T-cell (primary cell): ENCODE measurements around the gene SEC61A1. TPM values are rescaled to one million over a fixed set of nuclear protein-coding genes. Genes with fewer than 3 reads are reported as not detected.
A peak's percentile ranks its signal among the peaks of the same experiment; 100 is the strongest.

Experiments used
- ATAC-seq, 4 experiments: fragments of 200-7000 bp in 3 of 4; fragments of 150-1000 bp in 1 of 4; cut with Tn5 transposase; replicated peaks in 1 of 4; 1 replicate in 3 of 4; 2 replicates in 1 of 4; pipeline ENCODE4 v1.10.0; 2021; ENCODE audit warnings: moderate library complexity in 3 of 4, mild to moderate bottlenecking in 2 of 4, moderate number of reproducible peaks in 1 of 4
- CTCF ChIA-PET, 2 donors: fragments of 300-600 bp; sonication (Branson Sonifier 250); formaldehyde crosslinking; loops; one replicate each; lab custom pipeline; 2022; ENCODE audit warnings: antibody characterized with exemption in 2 of 2; lab: Charles Lee
- POLR2A ChIA-PET, 2 donors: fragments of 300-600 bp; sonication (Branson Sonifier 250); formaldehyde crosslinking; loops; one replicate each; lab custom pipeline; 2022; ENCODE audit warnings: antibody characterized with exemption in 2 of 2; lab: Charles Lee
- DNase-seq, 35 experiments: peaks; one replicate each; pipeline versions ENCODE4 v3.0.0 to v3.0.0-alpha.2; 2013 to 2023
- H3K27ac ChIP-seq: one replicate; pipeline ENCODE4 v1.5.1; 2013; ENCODE audit warnings: low read length
- H3K27me3 ChIP-seq, 2 experiments: replicated peaks in 1 of 2; 1 replicate in 1 of 2; 2 replicates in 1 of 2; pipeline versions ENCODE4 v1.6.1 to v1.7.0; 2013; ENCODE audit warnings: low read length in 1 of 2, mixed read lengths in 1 of 2; ENCODE audit not compliant: control insufficient read depth in 2 of 2, insufficient read depth in 2 of 2; ENCODE audit errors: extremely low read depth in 1 of 2
- H3K36me3 ChIP-seq, 2 donors: 1 replicate in 1 of 2; 2 replicates in 1 of 2; pipeline versions ENCODE4 v1.6.1 to v1.7.0; 2013; ENCODE audit warnings: low read length in 1 of 2; ENCODE audit not compliant: control insufficient read depth in 2 of 2, insufficient read depth in 1 of 2; ENCODE audit errors: extremely low read depth in 1 of 2
- H3K4me1 ChIP-seq, 2 experiments: 1 replicate in 1 of 2; 2 replicates in 1 of 2; pipeline versions ENCODE4 v1.6.1 to v1.7.0; 2013; ENCODE audit warnings: low read length in 2 of 2, mixed read lengths in 1 of 2; ENCODE audit not compliant: insufficient read depth in 2 of 2, control insufficient read depth in 1 of 2; ENCODE audit errors: extremely low read depth in 1 of 2
- H3K4me3 ChIP-seq, 2 donors: 1 replicate in 1 of 2; 2 replicates in 1 of 2; pipeline versions ENCODE4 v1.5.1 to v1.7.0; 2013; ENCODE audit warnings: mild to moderate bottlenecking in 2 of 2, low read length in 1 of 2, moderate library complexity in 1 of 2; ENCODE audit not compliant: control insufficient read depth in 1 of 2; ENCODE audit errors: extremely low read depth in 1 of 2
- H3K9me3 ChIP-seq: 2 replicates; pipeline ENCODE4 v1.7.0; 2013
- H3K27ac Mint-ChIP-seq, 2 donors: one replicate each; pipeline ENCODE4 v1.8.0; 2020 to 2021; ENCODE audit warnings: mild to moderate bottlenecking in 2 of 2, mixed read lengths in 2 of 2
- H3K27me3 Mint-ChIP-seq, 2 donors: one replicate each; pipeline ENCODE4 v1.8.0; 2021 to 2022; ENCODE audit warnings: mixed read lengths in 2 of 2
- H3K36me3 Mint-ChIP-seq: one replicate; pipeline ENCODE4 v1.8.0; 2021; ENCODE audit warnings: mixed read lengths
- H3K4me1 Mint-ChIP-seq, 3 donors: one replicate each; pipeline ENCODE4 v1.8.0; 2020 to 2022; ENCODE audit warnings: mixed read lengths in 3 of 3, mild to moderate bottlenecking in 1 of 3
- H3K4me3 Mint-ChIP-seq, 3 donors: one replicate each; pipeline ENCODE4 v1.8.0; 2020 to 2022; ENCODE audit warnings: mild to moderate bottlenecking in 3 of 3, mixed read lengths in 3 of 3, moderate library complexity in 3 of 3
- H3K9me3 Mint-ChIP-seq, 3 donors: one replicate each; pipeline ENCODE4 v1.8.0; 2020 to 2022; ENCODE audit warnings: mixed read lengths in 3 of 3
- WGBS: methylation state at CpG from one replicate; pipeline ENCODE4 v1.1.5; 2013; ENCODE audit warnings: missing lambda C conversion rate; ENCODE audit not compliant: insufficient coverage; 5-methylcytosine and 5-hydroxymethylcytosine counted together
- total RNA-seq, 35 experiments: library from RNA in 6 of 35; stranded (reverse) in 6 of 35; fragments of 120-200 nt in 1 of 35; gene quantifications; one replicate each; pipeline versions ENCODE4 v1.2.1 to v1.2.4 and lab custom pipeline; 2013 to 2026

The SEC61A1 gene
- total RNA-seq, 5 donors from 2014 or later (not counting 1 experiment from before 2014, with no cell fraction given), result 120 to 156 (median 135) TPM

DNA sequence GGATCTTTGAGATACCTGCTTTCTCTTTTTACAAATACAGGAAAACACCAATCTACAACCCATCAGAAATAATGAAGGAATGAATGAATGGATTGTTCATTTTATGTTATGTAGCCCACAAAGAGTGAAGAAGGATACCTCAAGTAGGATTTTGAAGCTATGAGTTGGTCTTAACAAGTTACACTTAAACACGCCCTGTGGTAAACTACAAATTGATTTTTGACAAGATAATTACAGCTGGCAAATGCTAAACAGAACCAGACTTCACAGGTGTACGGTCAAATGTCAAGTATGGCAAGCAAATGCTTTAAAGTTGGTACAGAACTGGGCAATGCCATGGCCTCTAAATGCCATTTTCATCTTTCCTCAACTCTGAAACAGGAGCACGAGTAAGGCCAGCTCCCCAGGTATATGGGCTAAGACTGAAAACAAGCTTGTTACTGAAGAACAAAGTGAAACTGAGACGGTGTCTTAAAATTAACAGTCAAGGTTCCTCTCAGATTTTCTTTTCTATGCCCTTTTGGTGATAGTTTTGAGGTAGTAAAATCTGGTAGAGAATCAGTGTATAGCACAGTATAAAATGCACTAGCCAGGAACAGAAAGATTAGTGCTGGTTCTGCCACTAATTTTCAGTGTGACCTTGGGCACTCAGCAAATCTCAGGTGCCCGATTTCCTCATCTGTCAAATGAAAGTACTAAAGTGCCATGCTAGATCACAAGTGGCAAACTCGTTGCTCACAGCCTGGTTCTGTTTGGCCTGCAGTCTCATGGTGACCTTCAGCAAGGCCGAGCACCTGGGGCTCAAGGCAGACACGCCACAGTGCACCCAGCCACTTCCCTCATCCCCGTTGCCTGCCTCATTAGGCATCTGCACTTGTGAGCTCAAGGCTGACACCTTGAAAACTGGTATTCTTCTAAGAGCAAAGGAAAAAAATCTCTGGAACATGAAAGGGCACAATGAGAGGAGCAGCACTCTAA lies 61.9 kb downstream of the SEC61A1 start:
- Mint-ChIP-seq H3K4me1 (peaks cover 56 to 57% (median 57%) of the 10 kb centered on the region in 3 donors), H3K36me3 (peaks cover 55% of the 10 kb centered on the region), H3K27ac (peak overlapping the region; percentile 73 to 86), H3K27me3 (no peaks in the 10 kb centered on the region), H3K4me3 (peak overlapping the region; percentile 37 to 67 (median 58)), H3K9me3 (no peaks in the 10 kb centered on the region)
- ChIA-PET CTCF (interaction anchor here (0.6 to 2.0 kb wide), 6 partner anchors 10 to 159 kb away, joined by 3 to 7 read pairs (median 3); partner anchors contain the start of gene RUVBL1 (in 1 of the 2)), POLR2A (interaction anchor here (0.5 to 1.9 kb wide), 3 partner anchors 9 to 15 kb away, joined by 3 to 6 read pairs (median 3); partner anchors contain the start of gene RUVBL1 (in 1 of the 2))
- ATAC-seq, result peak in 2 of 4 experiments; percentile 17 to 38
- H3K27ac ChIP-seq, result peak overlapping the region; percentile 76
- peaks cover 3 to 33% of the 10 kb centered on the region in 2 experiments for H3K4me1 ChIP-seq
- peak in 1 of 35 experiments; percentile 22 for DNase-seq
- peaks cover 0 to 36% of the 10 kb centered on the region in 2 donors for H3K36me3 ChIP-seq
- H3K9me3 ChIP-seq, result no peaks in the 10 kb centered on the region
- peak overlapping the region in 1 of 2 donors; percentile 1 for H3K4me3 ChIP-seq
- 53% methylated on average over 5 of the region's 9 CpGs for WGBS
- no peaks in the 10 kb centered on the region for H3K27me3 ChIP-seq

Other genes starting within 250 kb of the SEC61A1 start
- 1 to 10 TPM in 4 of 5 donors, under 1 TPM in 1; 0.78 to 3.7 (median 1.8) TPM for gene MGLL, start 229.9 kb upstream of the SEC61A1 start, total RNA-seq
- not detected for gene KBTBD12, start 137.2 kb upstream of the SEC61A1 start, total RNA-seq
- gene RUVBL1, start 71.4 kb downstream of the SEC61A1 start, total RNA-seq, result 10 to 100 TPM; 21.4 to 33.4 (median 29.9) TPM
- 10 to 100 TPM; 15.9 to 21.1 (median 19.1) TPM for gene EEFSEC, start 101.0 kb downstream of the SEC61A1 start, total RNA-seq